ENCODE results near the gene HOXD8.

Gene HOXD8

DNA sequence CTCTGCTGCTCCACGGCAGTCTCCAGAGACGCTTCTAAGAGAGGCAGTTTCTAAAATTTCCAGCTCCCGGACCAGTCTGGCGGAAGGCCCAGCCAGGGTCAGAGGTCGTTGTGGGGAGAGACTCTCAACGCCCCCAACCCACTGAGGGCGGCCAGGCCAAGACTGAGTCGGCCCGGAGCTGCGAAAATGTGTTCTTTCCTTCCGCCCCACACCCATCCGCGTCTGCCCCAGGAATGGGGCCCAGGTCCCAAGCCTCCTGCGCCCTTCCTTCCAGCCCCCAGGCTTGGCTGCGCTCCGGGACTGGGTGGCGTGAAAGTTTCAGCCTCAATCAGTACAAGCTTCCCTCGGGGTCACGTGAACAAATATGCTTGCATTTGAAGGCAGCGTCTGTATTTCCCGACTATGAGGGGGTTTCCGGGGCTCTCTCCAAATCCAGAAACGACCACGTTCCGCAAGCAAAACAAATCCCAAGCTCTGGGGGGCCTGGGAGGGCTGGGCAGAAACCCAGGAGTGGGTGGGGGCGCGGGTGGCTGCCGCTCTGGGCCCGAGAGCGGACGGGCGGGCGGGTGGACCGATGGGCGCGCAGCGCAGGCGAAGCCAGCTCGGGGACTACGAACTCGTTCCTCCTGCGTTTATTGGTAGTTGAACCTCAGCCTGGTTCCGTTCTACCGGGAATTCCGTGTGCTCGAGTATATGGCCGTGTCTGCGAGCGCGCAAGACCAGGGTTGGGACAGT, 30.9 kb downstream of the HOXD8 start:
- Histone ChIP-seq H3K9ac (ENCODE audit: low read depth, low read length) (no peak overlapping the region), H3K4me3 (ENCODE audit: low read depth, low read length) (no peak overlapping the region), H3K4me1 (ENCODE audit: control insufficient read depth, insufficient read depth, low read length) (peaks cover 17% of the 10 kb centered on the region), H3K27ac (ENCODE audit: low read depth, low read length) (no peak overlapping the region), H3K9me3 (ENCODE audit: control insufficient read depth, insufficient read depth, low read length) (no peaks in the 10 kb centered on the region), H3K36me3 (ENCODE audit: control insufficient read depth, insufficient read depth, low read length) (no peaks in the 10 kb centered on the region), H3K27me3 (ENCODE audit: control insufficient read depth, insufficient read depth, low read length) (peaks cover 100% of the 10 kb centered on the region)

DNA sequence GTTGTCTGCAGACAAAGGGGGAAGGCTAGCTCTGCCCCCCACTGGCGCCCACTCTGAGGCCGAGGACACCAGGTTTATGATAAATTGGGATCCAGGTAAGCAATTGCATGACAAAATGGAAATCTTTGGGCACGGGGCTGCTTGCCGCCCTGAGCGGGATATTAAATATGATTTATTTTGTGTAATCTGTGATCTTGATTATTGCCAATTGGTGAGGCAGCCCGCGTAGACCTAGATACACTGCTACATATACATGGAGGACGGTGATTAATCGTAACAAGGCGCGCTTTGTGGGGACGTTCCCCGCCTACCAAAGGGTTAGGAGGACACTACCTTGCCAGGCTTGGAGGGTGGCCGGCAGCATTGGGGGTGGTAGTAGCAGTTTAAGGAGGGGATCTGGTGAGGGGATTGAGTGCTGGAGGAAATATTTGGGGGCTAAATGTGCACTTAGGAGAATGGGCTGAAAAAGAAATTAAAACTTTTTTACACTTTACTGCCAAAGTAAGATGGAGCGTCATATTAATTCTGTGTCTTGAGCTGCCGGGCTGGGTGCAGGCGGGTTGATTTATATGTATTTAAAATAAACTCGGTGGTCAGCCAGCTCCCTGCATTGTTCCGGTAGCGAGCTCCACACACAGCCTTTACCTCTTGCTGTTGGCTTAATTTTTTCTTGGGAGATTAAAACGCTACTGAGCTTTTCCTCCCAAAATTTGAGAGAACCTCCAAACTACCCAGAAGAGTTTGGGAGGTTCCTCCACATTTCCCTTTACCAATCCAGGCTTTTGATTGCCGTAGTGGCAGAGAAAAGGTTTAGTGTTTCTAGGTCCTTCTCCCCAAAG, 31.7 kb downstream of the HOXD8 start:
- Histone ChIP-seq H3K4me1 (ENCODE audit: control insufficient read depth, insufficient read depth, low read length) (peaks cover 14% of the 10 kb centered on the region), H3K27me3 (ENCODE audit: control insufficient read depth, insufficient read depth, low read length) (peaks cover 100% of the 10 kb centered on the region), H3K9ac (ENCODE audit: low read depth, low read length) (no peak overlapping the region), H3K27ac (ENCODE audit: low read depth, low read length) (no peak overlapping the region), H3K36me3 (ENCODE audit: control insufficient read depth, insufficient read depth, low read length) (no peaks in the 10 kb centered on the region), H3K9me3 (ENCODE audit: control insufficient read depth, insufficient read depth, low read length) (no peaks in the 10 kb centered on the region), H3K4me3 (ENCODE audit: low read depth, low read length) (no peak overlapping the region)

DNA sequence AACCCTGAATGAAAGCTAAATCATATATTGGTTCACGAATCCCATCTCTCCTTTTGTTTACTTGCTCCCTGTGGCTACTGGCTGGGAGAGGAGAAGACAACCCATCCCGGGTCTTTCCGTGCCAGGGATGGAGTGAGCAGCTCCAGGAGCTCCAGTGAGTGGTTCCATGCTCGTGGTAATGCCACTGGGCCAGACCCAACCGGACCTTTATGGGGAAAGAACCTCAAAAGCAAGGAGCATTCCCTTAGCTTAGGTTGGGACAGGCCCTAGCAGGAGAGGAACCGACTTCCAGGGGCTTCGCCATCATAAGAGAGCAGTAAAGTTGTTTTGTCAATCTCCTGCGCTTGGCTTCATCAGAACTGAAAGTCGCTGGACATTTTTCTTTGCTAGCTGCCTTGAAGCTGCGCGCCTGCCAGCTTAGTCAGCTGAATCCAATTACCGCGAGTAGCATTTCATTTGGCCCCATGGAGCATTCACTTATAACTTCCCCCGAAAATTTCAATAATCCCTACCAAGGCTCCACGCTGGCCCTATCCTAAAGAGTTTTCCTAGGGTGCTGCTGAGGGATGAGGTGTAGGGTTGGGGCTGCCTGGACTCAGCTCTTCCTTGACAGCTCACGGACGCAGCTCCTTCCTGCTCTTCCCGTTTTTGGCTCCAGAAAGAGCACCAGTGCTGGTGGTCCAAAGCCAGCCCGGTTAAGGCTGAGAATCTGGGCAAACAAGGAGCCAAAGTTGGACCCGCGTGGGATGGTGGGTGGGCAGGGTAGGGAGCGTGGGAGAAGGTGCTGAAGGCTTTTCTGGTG, 32.5 kb downstream of the HOXD8 start:
- H3K27me3 ChIP-seq (ENCODE audit: control insufficient read depth, insufficient read depth, low read length), result peaks cover 100% of the 10 kb centered on the region
- H3K4me3 ChIP-seq (ENCODE audit: low read depth, low read length), result no peak overlapping the region
- H3K4me1 ChIP-seq (ENCODE audit: control insufficient read depth, insufficient read depth, low read length), result peaks cover 14% of the 10 kb centered on the region
- H3K9me3 ChIP-seq (ENCODE audit: control insufficient read depth, insufficient read depth, low read length), result no peaks in the 10 kb centered on the region
- H3K36me3 ChIP-seq (ENCODE audit: control insufficient read depth, insufficient read depth, low read length), result no peaks in the 10 kb centered on the region
- no peak overlapping the region for H3K9ac ChIP-seq (ENCODE audit: low read depth, low read length)
- H3K27ac ChIP-seq (ENCODE audit: low read depth, low read length), result no peak overlapping the region

- H3K27ac ChIP-seq (ENCODE audit: low read depth, low read length), result no peak overlapping the region
- no peak overlapping the region for H3K9ac ChIP-seq (ENCODE audit: low read depth, low read length)
- H3K27me3 ChIP-seq (ENCODE audit: control insufficient read depth, insufficient read depth, low read length), result peaks cover 100% of the 10 kb centered on the region
- no peaks in the 10 kb centered on the region for H3K9me3 ChIP-seq (ENCODE audit: control insufficient read depth, insufficient read depth, low read length)
- H3K36me3 ChIP-seq (ENCODE audit: control insufficient read depth, insufficient read depth, low read length), result no peaks in the 10 kb centered on the region
- H3K4me1 ChIP-seq (ENCODE audit: control insufficient read depth, insufficient read depth, low read length), result peaks cover 14% of the 10 kb centered on the region
- H3K4me3 ChIP-seq (ENCODE audit: low read depth, low read length), result no peak overlapping the region
Observed at GRCh38 chr2:176162911-176163671, 33.6 kb downstream of the HOXD8 start.

DNA sequence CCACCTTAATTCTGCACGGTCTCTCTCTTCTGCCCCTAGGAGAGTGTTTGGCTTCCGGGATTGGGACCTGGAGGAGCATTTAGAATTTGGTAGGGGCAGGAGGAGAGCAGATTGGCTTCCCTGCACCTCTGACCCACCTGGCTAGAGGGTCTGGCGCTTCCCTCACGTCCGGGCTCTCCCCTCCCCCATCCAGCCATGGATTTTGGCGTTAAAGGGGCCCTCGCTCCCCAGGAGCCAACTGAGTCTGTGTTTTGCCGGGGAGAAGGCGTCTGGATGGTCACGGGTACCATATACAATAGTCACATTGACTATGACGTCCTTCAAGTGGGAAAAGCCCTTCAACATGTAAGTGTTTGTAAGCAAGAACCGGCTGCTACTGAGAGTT, 34.2 kb downstream of the HOXD8 start:
- Histone ChIP-seq H3K4me3 (ENCODE audit: low read depth, low read length) (no peak overlapping the region), H3K9me3 (ENCODE audit: control insufficient read depth, insufficient read depth, low read length) (no peaks in the 10 kb centered on the region), H3K4me1 (ENCODE audit: control insufficient read depth, insufficient read depth, low read length) (peaks cover 14% of the 10 kb centered on the region), H3K9ac (ENCODE audit: low read depth, low read length) (no peak overlapping the region), H3K36me3 (ENCODE audit: control insufficient read depth, insufficient read depth, low read length) (no peaks in the 10 kb centered on the region), H3K27ac (ENCODE audit: low read depth, low read length) (no peak overlapping the region), H3K27me3 (ENCODE audit: control insufficient read depth, insufficient read depth, low read length) (peaks cover 100% of the 10 kb centered on the region)

DNA sequence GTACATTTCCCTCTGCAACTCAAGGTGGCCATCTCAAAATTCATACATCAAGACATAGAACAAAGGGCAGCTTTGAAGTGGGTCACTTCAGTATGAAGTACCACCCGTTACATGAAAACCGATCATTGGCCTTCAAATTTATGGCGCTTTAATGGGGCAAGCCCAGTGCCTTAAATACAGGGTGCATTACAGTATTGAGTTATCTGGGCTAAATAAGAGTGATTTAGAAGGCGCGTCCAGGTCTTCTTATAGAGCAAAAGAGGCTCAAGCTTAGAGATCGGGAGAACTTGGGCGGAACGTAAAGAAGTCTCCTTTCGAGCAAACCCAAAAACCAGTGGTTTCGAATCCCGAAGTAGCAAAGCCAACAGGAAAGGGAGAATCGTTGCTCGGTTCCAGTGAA, 34.7 kb downstream of the HOXD8 start:
- Histone ChIP-seq H3K9me3 (ENCODE audit: control insufficient read depth, insufficient read depth, low read length) (no peaks in the 10 kb centered on the region), H3K9ac (ENCODE audit: low read depth, low read length) (no peak overlapping the region), H3K36me3 (ENCODE audit: control insufficient read depth, insufficient read depth, low read length) (no peaks in the 10 kb centered on the region), H3K4me1 (ENCODE audit: control insufficient read depth, insufficient read depth, low read length) (peaks cover 14% of the 10 kb centered on the region), H3K4me3 (ENCODE audit: low read depth, low read length) (no peak overlapping the region), H3K27me3 (ENCODE audit: control insufficient read depth, insufficient read depth, low read length) (peaks cover 100% of the 10 kb centered on the region), H3K27ac (ENCODE audit: low read depth, low read length) (no peak overlapping the region)

DNA sequence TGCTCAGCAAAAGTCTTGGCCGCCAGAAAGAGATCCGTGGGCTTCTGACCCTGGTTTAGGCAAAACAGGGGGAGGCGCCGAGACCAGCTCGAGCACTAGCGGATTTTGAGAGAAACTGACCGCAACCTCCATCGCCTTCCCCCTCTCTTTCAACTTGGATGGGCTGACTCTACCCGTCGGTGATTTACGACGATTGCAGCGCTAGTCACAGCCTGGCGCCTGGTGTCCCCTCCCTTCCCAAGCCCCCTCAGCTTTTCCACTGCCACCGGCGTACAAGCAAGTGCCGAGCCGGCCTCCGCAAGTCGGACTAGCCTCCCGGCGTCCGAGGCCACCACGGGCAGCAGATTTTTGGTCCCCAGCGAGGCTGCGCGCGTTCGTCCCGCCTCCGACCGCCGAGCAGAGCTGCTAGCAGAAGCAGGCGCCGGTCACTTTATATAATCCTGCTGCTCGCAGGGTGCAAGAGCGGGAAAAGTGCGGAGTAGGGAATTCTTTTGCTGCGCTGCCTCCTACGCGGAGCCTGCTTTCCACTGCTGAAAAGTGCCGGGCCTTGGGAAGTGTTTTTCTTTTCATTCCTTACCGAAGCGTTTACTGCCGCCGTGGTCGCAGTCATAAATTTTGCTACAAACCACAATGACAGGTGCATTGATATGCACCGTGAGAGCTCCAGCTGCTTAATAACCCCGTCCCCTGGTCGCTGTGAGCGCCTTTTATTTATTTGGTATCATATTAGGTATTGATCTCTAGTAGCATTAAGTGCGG, 35.3 kb downstream of the HOXD8 start:
- Histone ChIP-seq H3K9me3 (ENCODE audit: control insufficient read depth, insufficient read depth, low read length) (no peaks in the 10 kb centered on the region), H3K4me3 (ENCODE audit: low read depth, low read length) (no peak overlapping the region), H3K4me1 (ENCODE audit: control insufficient read depth, insufficient read depth, low read length) (peaks cover 14% of the 10 kb centered on the region), H3K27ac (ENCODE audit: low read depth, low read length) (no peak overlapping the region), H3K36me3 (ENCODE audit: control insufficient read depth, insufficient read depth, low read length) (no peaks in the 10 kb centered on the region), H3K27me3 (ENCODE audit: control insufficient read depth, insufficient read depth, low read length) (peaks cover 100% of the 10 kb centered on the region), H3K9ac (ENCODE audit: low read depth, low read length) (no peak overlapping the region)

DNA sequence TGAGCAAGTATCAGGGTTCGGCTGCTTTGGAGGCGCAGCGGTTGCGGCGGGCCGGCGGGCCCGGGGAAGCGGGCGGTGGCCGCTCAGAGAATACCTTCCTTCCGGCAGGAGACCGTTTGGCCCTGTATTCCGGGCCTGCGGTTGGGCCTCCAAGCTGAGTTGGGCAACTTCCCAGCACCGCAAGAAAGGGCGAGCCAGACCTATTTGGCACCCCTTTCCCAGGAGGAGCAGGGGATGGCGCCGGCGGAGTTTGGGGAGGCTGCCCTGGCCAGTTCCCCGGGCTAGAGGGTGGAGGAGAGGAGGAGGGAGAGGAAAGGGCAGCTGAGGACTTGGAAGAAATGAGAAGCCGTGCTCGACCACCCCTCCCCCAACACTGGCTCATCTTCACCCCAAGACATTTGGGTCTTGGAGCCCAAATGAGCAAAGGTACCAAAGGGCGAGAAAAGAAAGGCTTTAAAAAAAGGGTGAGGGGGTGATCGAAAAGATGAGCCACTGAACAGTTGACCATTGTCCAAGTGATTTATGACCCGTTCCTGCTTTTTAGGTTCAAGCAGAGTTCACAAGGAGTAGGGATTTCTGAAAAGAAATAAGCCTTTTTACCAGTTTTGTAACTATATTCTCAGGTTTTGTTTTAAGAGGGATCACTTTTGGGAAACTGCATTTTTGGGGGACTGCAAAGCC, 36.0 kb downstream of the HOXD8 start:
- H3K4me1 ChIP-seq (ENCODE audit: control insufficient read depth, insufficient read depth, low read length), result peaks cover 7% of the 10 kb centered on the region
- H3K36me3 ChIP-seq (ENCODE audit: control insufficient read depth, insufficient read depth, low read length), result no peaks in the 10 kb centered on the region
- H3K27me3 ChIP-seq (ENCODE audit: control insufficient read depth, insufficient read depth, low read length), result peaks cover 100% of the 10 kb centered on the region
- H3K9me3 ChIP-seq (ENCODE audit: control insufficient read depth, insufficient read depth, low read length), result no peaks in the 10 kb centered on the region
- no peak overlapping the region for H3K4me3 ChIP-seq (ENCODE audit: low read depth, low read length)
- no peak overlapping the region for H3K9ac ChIP-seq (ENCODE audit: low read depth, low read length)
- no peak overlapping the region for H3K27ac ChIP-seq (ENCODE audit: low read depth, low read length)

DNA sequence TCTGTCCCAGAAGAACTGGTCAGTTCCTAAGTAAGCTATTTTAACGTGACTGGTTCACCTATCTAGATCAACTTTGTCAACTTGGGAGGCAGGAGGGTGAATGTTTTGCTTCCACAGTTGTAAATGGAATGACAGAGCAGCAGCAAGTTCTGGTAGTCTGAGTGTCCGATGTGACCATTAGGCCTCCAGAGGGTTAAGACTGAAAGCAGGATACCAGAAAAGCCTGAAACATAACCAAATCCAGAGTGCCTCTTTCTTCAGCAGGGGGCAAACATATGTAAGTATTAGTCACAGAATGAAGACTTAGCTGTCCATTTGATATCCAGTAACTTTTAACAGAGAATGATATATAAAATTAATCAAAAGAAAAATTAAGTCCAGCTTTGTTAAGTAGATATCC, 36.8 kb downstream of the HOXD8 start:
- Histone ChIP-seq H3K4me3 (ENCODE audit: low read depth, low read length) (no peak overlapping the region), H3K36me3 (ENCODE audit: control insufficient read depth, insufficient read depth, low read length) (no peaks in the 10 kb centered on the region), H3K27ac (ENCODE audit: low read depth, low read length) (no peak overlapping the region), H3K9me3 (ENCODE audit: control insufficient read depth, insufficient read depth, low read length) (no peaks in the 10 kb centered on the region), H3K4me1 (ENCODE audit: control insufficient read depth, insufficient read depth, low read length) (peaks cover 7% of the 10 kb centered on the region), H3K27me3 (ENCODE audit: control insufficient read depth, insufficient read depth, low read length) (peaks cover 100% of the 10 kb centered on the region), H3K9ac (ENCODE audit: low read depth, low read length) (no peak overlapping the region)
